Skeletal muscle satellite cell (primary cell): ENCODE data around the gene KRTAP17-1.

Experiments
- H3K27me3 ChIP-seq: 2 replicates; pipeline ENCODE4 v1.7.0; 2013; ENCODE audit warnings: low read length; ENCODE audit not compliant: control insufficient read depth, insufficient read depth
- H3K36me3 ChIP-seq: 2 replicates; pipeline ENCODE4 v1.7.0; 2013; ENCODE audit warnings: mild to moderate bottlenecking, control low read depth, low read length; ENCODE audit not compliant: insufficient read depth
- H3K4me1 ChIP-seq: 2 replicates; pipeline ENCODE4 v1.7.0; 2013; ENCODE audit warnings: low read length; ENCODE audit not compliant: control insufficient read depth, insufficient read depth
- H3K4me2 ChIP-seq: 2 replicates; pipeline ENCODE4 v1.7.0; 2013; ENCODE audit warnings: mild to moderate bottlenecking, low read length
- H3K4me3 ChIP-seq: 2 replicates; pipeline ENCODE4 v1.7.0; 2013; ENCODE audit warnings: low read length
- H3K9ac ChIP-seq: 2 replicates; pipeline ENCODE4 v1.7.0; 2013; ENCODE audit warnings: mild to moderate bottlenecking, low read depth, low read length, moderate library complexity
- H3K9me3 ChIP-seq: replicated peaks from 2 replicates; pipeline ENCODE4 v1.7.0; 2013; ENCODE audit warnings: mild to moderate bottlenecking, control low read depth, low read length

The KRTAP17-1 gene

GRCh38 chr17:41315814-41316445 lies 420 bp upstream of the KRTAP17-1 start:
- Histone ChIP-seq H3K9ac (no peak overlapping the region), H3K9me3 (no peaks in the 10 kb centered on the region), H3K36me3 (no peaks in the 10 kb centered on the region), H3K4me2 (no peak overlapping the region), H3K4me3 (no peak overlapping the region), H3K27me3 (peaks cover 3% of the 10 kb centered on the region), H3K4me1 (no peaks in the 10 kb centered on the region)

GRCh38 chr17:41311111-41311510 lies 4.4 kb downstream of the KRTAP17-1 start:
- Histone ChIP-seq H3K36me3 (no peaks in the 10 kb centered on the region), H3K4me2 (no peak overlapping the region), H3K9ac (no peak overlapping the region), H3K27me3 (peaks cover 3% of the 10 kb centered on the region), H3K4me3 (no peak overlapping the region), H3K9me3 (no peaks in the 10 kb centered on the region), H3K4me1 (peaks cover 20% of the 10 kb centered on the region)

GRCh38 chr17:41308918-41309359 lies 6.6 kb downstream of the KRTAP17-1 start, which contains the start of gene KRTAP16-1:
Gene KRTAP16-1 (minus strand): TSS chr17:41309309. CDS start chr17:41309253, 56 bp downstream.
- H3K4me3 ChIP-seq = peak within 1 kb of the TSS; percentile 55
- no peaks in the 10 kb centered on the region for H3K36me3 ChIP-seq
- H3K4me2 ChIP-seq = peak within 1 kb of the TSS; percentile 74
- H3K4me1 ChIP-seq = peaks cover 20% of the 10 kb centered on the region
- H3K9ac ChIP-seq = no peak within 1 kb of the TSS
- H3K9me3 ChIP-seq = no peaks in the 10 kb centered on the region
- no peaks in the 10 kb centered on the region for H3K27me3 ChIP-seq

- no peaks in the 10 kb centered on the region for H3K27me3 ChIP-seq
- no peaks in the 10 kb centered on the region for H3K36me3 ChIP-seq
- H3K4me1 ChIP-seq = peaks cover 20% of the 10 kb centered on the region
- no peaks in the 10 kb centered on the region for H3K9me3 ChIP-seq
- no peak overlapping the region for H3K9ac ChIP-seq
- peak overlapping the region; percentile 74 for H3K4me2 ChIP-seq
- peak overlapping the region; percentile 55 for H3K4me3 ChIP-seq
Observed at GRCh38 chr17:41308251-41308917, 7.1 kb downstream of the KRTAP17-1 start.

GRCh38 chr17:41307647-41308046 lies 7.9 kb downstream of the KRTAP17-1 start:
- Histone ChIP-seq H3K4me2 (peak overlapping the region; percentile 74), H3K9ac (no peak overlapping the region), H3K4me1 (peaks cover 20% of the 10 kb centered on the region), H3K4me3 (peak overlapping the region; percentile 55), H3K36me3 (no peaks in the 10 kb centered on the region), H3K27me3 (no peaks in the 10 kb centered on the region), H3K9me3 (no peaks in the 10 kb centered on the region)

GRCh38 chr17:41304091-41304490 lies 11.4 kb downstream of the KRTAP17-1 start:
- Histone ChIP-seq H3K4me1 (peaks cover 20% of the 10 kb centered on the region), H3K27me3 (no peaks in the 10 kb centered on the region), H3K36me3 (no peaks in the 10 kb centered on the region), H3K4me2 (no peak overlapping the region), H3K9me3 (no peaks in the 10 kb centered on the region), H3K4me3 (no peak overlapping the region), H3K9ac (no peak overlapping the region)

- H3K4me2 ChIP-seq = no peak overlapping the region
- peaks cover 9% of the 10 kb centered on the region for H3K4me1 ChIP-seq
- H3K9me3 ChIP-seq = no peaks in the 10 kb centered on the region
- no peak overlapping the region for H3K9ac ChIP-seq
- no peaks in the 10 kb centered on the region for H3K36me3 ChIP-seq
- no peaks in the 10 kb centered on the region for H3K27me3 ChIP-seq
- H3K4me3 ChIP-seq = no peak overlapping the region
Observed at GRCh38 chr17:41302981-41303380, 12.5 kb downstream of the KRTAP17-1 start.

GRCh38 chr17:41301916-41302901 lies 13.3 kb downstream of the KRTAP17-1 start, which contains the start of gene KRTAP29-1:
Gene KRTAP29-1 (minus strand): TSS chr17:41302851. CDS start chr17:41302851, 0 bp downstream.
- no peak within 1 kb of the TSS for H3K4me3 ChIP-seq
- H3K27me3 ChIP-seq = no peaks in the 10 kb centered on the region
- peaks cover 1% of the 10 kb centered on the region for H3K4me1 ChIP-seq
- H3K36me3 ChIP-seq = no peaks in the 10 kb centered on the region
- H3K4me2 ChIP-seq = no peak within 1 kb of the TSS
- no peak within 1 kb of the TSS for H3K9ac ChIP-seq
- no peaks in the 10 kb centered on the region for H3K9me3 ChIP-seq

GRCh38 chr17:41301204-41301790 lies 14.2 kb downstream of the KRTAP17-1 start:
- H3K27me3 ChIP-seq = no peaks in the 10 kb centered on the region
- no peak overlapping the region for H3K4me3 ChIP-seq
- no peak overlapping the region for H3K9ac ChIP-seq
- H3K4me2 ChIP-seq = no peak overlapping the region
- H3K36me3 ChIP-seq = no peaks in the 10 kb centered on the region
- no peaks in the 10 kb centered on the region for H3K9me3 ChIP-seq
- H3K4me1 ChIP-seq = no peaks in the 10 kb centered on the region

GRCh38 chr17:41298458-41299135 lies 16.9 kb downstream of the KRTAP17-1 start:
- H3K27me3 ChIP-seq = no peaks in the 10 kb centered on the region
- H3K9me3 ChIP-seq = no peaks in the 10 kb centered on the region
- H3K4me2 ChIP-seq = no peak overlapping the region
- no peak overlapping the region for H3K4me3 ChIP-seq
- no peak overlapping the region for H3K9ac ChIP-seq
- H3K36me3 ChIP-seq = no peaks in the 10 kb centered on the region
- no peaks in the 10 kb centered on the region for H3K4me1 ChIP-seq
